CD4-positive, alpha-beta T cell (primary cell): ENCODE measurements around the gene CDH19. TPM values are rescaled to one million over a fixed set of nuclear protein-coding genes. Genes with fewer than 3 reads are reported as not detected.

Source experiments
- ATAC-seq: fragments of 200-7000 bp; cut with Tn5 transposase; one replicate; pipeline ENCODE4 v1.10.0; 2022; ENCODE audit warnings: mild to moderate bottlenecking; ENCODE audit not compliant: poor library complexity
- CTCF ChIA-PET: fragments of 350-600 bp; sonication (Branson Sonifier 250); formaldehyde crosslinking; loops from one replicate; lab custom pipeline; 2021; ENCODE audit warnings: antibody characterized with exemption, inconsistent platforms; lab: Charles Lee
- POLR2A ChIA-PET: fragments of 350-600 bp; sonication (Branson Sonifier 250); formaldehyde crosslinking; loops from one replicate; lab custom pipeline; 2021; ENCODE audit warnings: antibody characterized with exemption, inconsistent platforms; lab: Charles Lee
- DNase-seq, 14 experiments: peaks; one replicate each; pipeline ENCODE4 v3.0.0-alpha.2; 2013 to 2020; ENCODE audit warnings: mixed read lengths in 2 of 14
- H3K27ac ChIP-seq, 2 donors: one replicate each; pipeline versions ENCODE4 v1.5.1 to v1.7.0; 2013; ENCODE audit warnings: low read length in 2 of 2, low read depth in 1 of 2, mild to moderate bottlenecking in 1 of 2
- H3K27me3 ChIP-seq, 2 experiments: 1 replicate in 1 of 2; 2 replicates in 1 of 2; pipeline versions ENCODE4 v1.6.1 to v1.7.0; 2013; ENCODE audit warnings: low read length in 2 of 2, control low read depth in 1 of 2, mild to moderate bottlenecking in 1 of 2, moderate library complexity in 1 of 2; ENCODE audit not compliant: insufficient read depth in 2 of 2, control insufficient read depth in 1 of 2
- H3K36me3 ChIP-seq: one replicate; pipeline ENCODE4 v1.6.1; 2013; ENCODE audit warnings: low read length, control low read depth; ENCODE audit not compliant: insufficient read depth
- H3K4me1 ChIP-seq: one replicate; pipeline ENCODE4 v1.6.1; 2013; ENCODE audit warnings: low read length, control low read depth; ENCODE audit not compliant: insufficient read depth
- H3K4me3 ChIP-seq: one replicate; pipeline ENCODE4 v1.5.1; 2013; ENCODE audit warnings: mild to moderate bottlenecking, low read length, moderate library complexity
- H3K9me3 ChIP-seq, 2 experiments: 1 replicate in 1 of 2; 2 replicates in 1 of 2; pipeline versions ENCODE4 v1.6.1 to v1.7.0; 2013; ENCODE audit warnings: low read length in 2 of 2, mild to moderate bottlenecking in 2 of 2, control low read depth in 1 of 2, moderate library complexity in 1 of 2; ENCODE audit not compliant: control insufficient read depth in 1 of 2, insufficient read depth in 1 of 2
- H3K27ac Mint-ChIP-seq: one replicate; pipeline ENCODE4 v1.8.0; 2020; ENCODE audit warnings: mixed read lengths
- H3K27me3 Mint-ChIP-seq: one replicate; pipeline ENCODE4 v1.8.0; 2021; ENCODE audit warnings: mixed read lengths
- H3K36me3 Mint-ChIP-seq: one replicate; pipeline ENCODE4 v1.8.0; 2021; ENCODE audit warnings: low read depth, mixed read lengths
- H3K4me1 Mint-ChIP-seq: one replicate; pipeline ENCODE4 v1.8.0; 2021; ENCODE audit warnings: low read depth, mixed read lengths
- H3K4me3 Mint-ChIP-seq: one replicate; pipeline ENCODE4 v1.8.0; 2020; ENCODE audit warnings: mild to moderate bottlenecking, mixed read lengths
- H3K9me3 Mint-ChIP-seq: one replicate; pipeline ENCODE4 v1.8.0; 2020; ENCODE audit warnings: mixed read lengths
- CTCF ChIP-seq: fragments of 200-600 bp; IDR thresholded peaks from one replicate; pipeline ENCODE4 v1.8.0; 2022; ENCODE audit warnings: antibody characterized with exemption, mild to moderate bottlenecking
- intact Hi-C, 2 experiments: fragments of 100-400 bp; cut with DNase I in 1 of 2; cut with micrococcal nuclease in 1 of 2; formaldehyde crosslinking; loops; one replicate each; pipeline versions ENCODE4 v1.15.1 to v1.9.0; 2023 to 2025; cut with DNase I, micrococcal nuclease
- total RNA-seq, 174 experiments: library from RNA in 2 of 174; stranded (reverse) in 2 of 174; gene quantifications; one replicate each; pipeline ENCODE4 v1.2.3 and lab custom pipeline; 2021 to 2026

The CDH19 gene
- total RNA-seq, 2 experiments from 2014 or later = not detected

- Histone ChIP-seq H3K4me1 (no peaks in the 10 kb centered on the region), H3K9me3 (peaks cover 0 to 3% of the 10 kb centered on the region in 2 experiments), H3K36me3 (no peaks in the 10 kb centered on the region), H3K27me3 (no peaks in the 10 kb centered on the region), H3K27ac (no peak overlapping the region), H3K4me3 (no peak overlapping the region)
- no peak for TF ChIP-seq CTCF
- Mint-ChIP-seq H3K36me3 (no peaks in the 10 kb centered on the region), H3K27me3 (no peaks in the 10 kb centered on the region), H3K4me1 (no peaks in the 10 kb centered on the region), H3K4me3 (no peak overlapping the region), H3K9me3 (peaks cover 5% of the 10 kb centered on the region), H3K27ac (no peak overlapping the region)
- POLR2A ChIA-PET = no interaction called here
- CTCF ChIA-PET = no interaction called here
- ATAC-seq (no peak), DNase-seq (no peak)
- intact Hi-C loops = no loop called here
Observed at GRCh38 chr18:66548747-66549146, 55.1 kb downstream of the CDH19 start.

GRCh38 chr18:66534110-66534509 lies 69.8 kb downstream of the CDH19 start:
- no peaks in the 10 kb centered on the region for H3K4me1 Mint-ChIP-seq
- no peaks in the 10 kb centered on the region for H3K27me3 ChIP-seq
- no peaks in the 10 kb centered on the region for H3K27me3 Mint-ChIP-seq
- H3K9me3 ChIP-seq = no peaks in the 10 kb centered on the region
- H3K36me3 ChIP-seq = no peaks in the 10 kb centered on the region
- CTCF ChIA-PET = no interaction called here
- no peak for DNase-seq
- no peak overlapping the region for H3K27ac ChIP-seq
- no peak overlapping the region for H3K27ac Mint-ChIP-seq
- no peak for TF ChIP-seq CTCF
- no peaks in the 10 kb centered on the region for H3K4me1 ChIP-seq
- no peak overlapping the region for H3K4me3 ChIP-seq
- H3K4me3 Mint-ChIP-seq = no peak overlapping the region
- no peaks in the 10 kb centered on the region for H3K36me3 Mint-ChIP-seq
- ATAC-seq = no peak
- intact Hi-C loops = no loop called here
- peaks cover 4% of the 10 kb centered on the region for H3K9me3 Mint-ChIP-seq
- POLR2A ChIA-PET = no interaction called here

- intact Hi-C loops = no loop called here
- TF ChIP-seq CTCF = no peak
- H3K36me3 ChIP-seq = no peaks in the 10 kb centered on the region
- ATAC-seq (no peak), DNase-seq (no peak)
- Mint-ChIP-seq H3K4me3 (no peak overlapping the region), H3K9me3 (peaks cover 4% of the 10 kb centered on the region), H3K27ac (no peak overlapping the region), H3K27me3 (no peaks in the 10 kb centered on the region), H3K36me3 (no peaks in the 10 kb centered on the region), H3K4me1 (no peaks in the 10 kb centered on the region)
- H3K27me3 ChIP-seq = no peaks in the 10 kb centered on the region
- POLR2A ChIA-PET = no interaction called here
- no peak overlapping the region for H3K4me3 ChIP-seq
- no peaks in the 10 kb centered on the region for H3K4me1 ChIP-seq
- CTCF ChIA-PET = no interaction called here
- no peak overlapping the region for H3K27ac ChIP-seq
- H3K9me3 ChIP-seq = no peaks in the 10 kb centered on the region
Observed at GRCh38 chr18:66533693-66534092, 70.2 kb downstream of the CDH19 start.
